Measurements from ENCODE around the gene HOXD13.

The HOXD13 gene

DNA sequence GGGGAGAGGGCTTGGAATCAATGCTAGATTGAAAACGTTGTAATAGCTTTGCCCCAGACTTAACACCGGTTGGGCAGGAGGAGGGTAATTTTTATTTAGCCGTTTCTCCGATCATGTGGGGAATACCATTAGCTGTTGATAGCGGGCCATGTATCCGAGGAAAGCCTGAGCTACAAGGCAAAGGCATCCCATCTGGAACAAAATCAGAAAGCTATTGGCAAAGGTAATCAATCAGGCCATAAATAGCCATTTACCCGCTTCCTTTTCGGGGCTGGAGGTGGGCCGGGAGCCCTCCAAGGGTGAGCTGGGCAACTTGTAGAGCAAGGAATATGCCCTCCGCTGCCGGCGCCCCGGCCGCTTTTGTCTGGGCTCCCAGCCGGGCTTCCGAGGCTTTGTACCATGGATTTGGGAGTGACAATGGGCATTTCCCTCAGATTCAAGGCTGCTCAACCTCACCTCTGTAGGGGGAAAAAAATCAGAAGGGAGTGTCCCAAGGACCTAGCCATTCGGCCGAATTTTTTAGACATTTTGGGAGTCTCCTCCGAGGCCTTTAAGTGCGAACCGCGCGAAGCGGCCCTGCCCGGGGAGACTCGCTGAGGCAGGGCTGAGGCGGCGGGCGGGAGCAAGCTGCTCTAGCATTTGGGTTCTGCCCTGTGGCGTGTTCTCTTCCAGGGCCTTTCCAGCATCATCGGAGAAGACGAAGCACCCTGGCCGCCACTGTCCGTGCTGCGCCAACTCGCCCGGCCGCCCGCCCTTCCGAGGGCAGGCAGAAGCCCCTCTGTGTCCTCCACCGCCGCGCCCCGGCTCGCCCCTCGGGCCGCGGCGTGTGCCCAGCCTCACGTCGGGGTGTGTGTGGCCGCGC is 28.9 kb downstream of the HOXD13 start:
- no peak for DNase-seq

DNA sequence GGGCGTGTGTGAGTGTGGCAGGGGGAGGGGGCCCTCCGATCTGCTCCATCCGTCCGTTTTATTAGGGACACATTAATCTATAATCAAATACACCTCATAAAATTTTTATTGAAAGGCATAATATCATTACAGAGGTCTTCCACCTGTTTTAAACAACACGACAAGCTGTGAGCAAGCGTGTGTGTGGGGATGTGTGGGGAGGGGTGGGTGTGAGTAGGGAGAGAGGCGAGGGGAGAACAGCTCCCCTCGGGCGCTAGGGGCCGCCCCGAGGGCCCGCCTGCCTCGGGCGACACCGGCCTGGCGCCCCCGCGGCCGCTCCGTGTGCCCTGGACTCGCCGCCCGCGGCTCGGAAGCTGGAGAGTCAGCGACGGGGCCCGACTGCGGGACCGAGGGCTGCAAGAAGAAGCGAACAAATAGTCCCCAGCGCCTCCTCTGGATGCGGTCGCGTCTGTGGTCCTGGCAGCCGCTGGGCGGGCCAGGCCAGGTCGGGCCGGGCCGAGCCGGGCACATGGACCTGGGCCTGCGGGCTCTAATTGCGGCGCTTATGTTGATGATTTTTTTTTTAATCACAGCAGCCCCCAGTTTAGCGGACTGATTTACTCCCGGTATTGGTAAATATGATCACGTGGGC is 29.6 kb downstream of the HOXD13 start:
- no peak for DNase-seq

DNA sequence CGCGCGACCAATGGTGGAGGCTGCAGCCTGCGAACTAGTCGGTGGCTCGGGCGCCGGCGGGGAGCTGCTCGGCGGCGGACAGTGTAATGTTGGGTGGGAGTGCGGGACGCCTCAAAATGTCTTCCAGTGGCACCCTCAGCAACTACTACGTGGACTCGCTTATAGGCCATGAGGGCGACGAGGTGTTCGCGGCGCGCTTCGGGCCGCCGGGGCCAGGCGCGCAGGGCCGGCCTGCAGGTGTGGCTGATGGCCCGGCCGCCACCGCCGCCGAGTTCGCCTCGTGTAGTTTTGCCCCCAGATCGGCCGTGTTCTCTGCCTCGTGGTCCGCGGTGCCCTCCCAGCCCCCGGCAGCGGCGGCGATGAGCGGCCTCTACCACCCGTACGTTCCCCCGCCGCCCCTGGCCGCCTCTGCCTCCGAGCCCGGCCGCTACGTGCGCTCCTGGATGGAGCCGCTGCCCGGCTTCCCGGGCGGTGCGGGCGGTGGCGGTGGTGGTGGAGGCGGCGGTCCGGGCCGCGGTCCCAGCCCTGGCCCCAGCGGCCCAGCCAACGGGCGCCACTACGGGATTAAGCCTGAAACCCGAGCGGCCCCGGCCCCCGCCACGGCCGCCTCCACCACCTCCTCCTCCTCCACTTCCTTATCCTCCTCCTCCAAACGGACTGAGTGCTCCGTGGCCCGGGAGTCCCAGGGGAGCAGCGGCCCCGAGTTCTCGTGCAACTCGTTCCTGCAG is 30.3 kb downstream of the HOXD13 start, which contains the start of gene HOXD9:
HOXD9 (plus strand) TSS at position 37 of the 728 bp plus-strand sequence; CDS start at position 87, 50 bp downstream.
- no peak for DNase-seq

DNA sequence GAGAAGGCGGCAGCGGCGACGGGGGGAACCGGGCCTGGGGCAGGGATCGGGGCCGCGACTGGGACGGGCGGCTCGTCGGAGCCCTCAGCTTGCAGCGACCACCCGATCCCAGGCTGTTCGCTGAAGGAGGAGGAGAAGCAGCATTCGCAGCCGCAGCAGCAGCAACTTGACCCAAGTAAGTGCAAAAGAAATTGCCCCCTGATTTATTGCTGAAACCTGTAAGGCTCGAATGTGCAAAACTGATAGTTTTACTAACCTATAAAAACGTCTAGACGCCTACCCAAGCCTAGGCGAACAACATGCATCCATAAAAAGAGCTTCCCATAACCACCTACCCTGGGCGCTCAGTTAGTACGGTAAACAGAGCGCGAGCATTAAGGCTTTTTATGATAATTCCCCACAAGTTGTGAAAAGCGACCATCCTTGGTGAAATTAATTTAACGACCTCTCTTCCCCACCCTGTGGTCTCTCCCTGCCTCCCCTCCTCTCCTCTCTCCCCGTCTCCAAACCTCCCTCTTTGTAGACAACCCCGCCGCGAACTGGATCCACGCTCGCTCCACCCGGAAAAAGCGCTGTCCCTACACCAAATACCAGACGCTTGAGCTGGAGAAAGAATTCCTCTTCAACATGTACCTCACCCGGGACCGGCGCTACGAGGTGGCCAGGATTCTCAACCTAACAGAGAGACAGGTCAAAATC is 31.0 kb downstream of the HOXD13 start:
- DNase-seq = no peak

DNA sequence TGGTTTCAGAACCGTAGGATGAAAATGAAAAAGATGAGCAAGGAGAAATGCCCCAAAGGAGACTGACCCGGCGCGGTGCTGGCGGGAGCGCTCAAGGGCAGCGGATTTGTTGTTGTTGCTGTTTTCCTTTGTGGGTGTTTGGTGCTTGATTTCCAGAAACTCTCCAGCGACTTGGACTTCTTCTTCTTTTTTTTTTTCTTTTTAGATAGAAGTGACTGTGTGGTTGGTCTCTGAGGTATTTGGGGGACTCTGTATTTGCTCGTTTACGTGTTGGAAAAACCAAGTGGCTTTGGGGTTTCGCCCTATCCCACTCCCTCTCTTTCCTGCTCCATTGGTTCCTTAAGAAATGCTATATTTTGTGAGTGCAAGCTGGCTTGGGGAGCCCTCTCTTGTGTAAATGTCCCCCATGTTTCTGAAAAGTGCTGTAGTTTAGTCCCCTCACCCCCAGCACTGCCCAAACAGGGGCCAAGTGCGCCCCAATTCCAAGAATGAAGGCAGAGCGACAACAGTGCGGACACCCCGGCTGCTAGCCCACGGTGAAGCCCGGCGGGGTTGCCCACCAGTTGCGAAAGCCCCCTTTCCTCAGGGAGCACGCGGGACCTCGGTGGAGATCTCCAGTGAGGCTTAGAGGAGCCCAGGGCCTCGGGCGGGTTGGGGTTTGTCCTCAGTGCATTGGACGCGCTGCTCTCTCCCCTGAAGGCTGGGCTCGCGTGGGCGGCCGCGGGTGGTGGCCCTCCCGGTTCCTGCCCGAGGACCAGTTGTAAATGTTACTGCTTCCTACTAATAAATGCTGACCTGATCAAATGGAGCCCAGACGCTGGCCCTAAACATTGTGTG is 31.8 kb downstream of the HOXD13 start:
- DNase-seq = no peak

DNA sequence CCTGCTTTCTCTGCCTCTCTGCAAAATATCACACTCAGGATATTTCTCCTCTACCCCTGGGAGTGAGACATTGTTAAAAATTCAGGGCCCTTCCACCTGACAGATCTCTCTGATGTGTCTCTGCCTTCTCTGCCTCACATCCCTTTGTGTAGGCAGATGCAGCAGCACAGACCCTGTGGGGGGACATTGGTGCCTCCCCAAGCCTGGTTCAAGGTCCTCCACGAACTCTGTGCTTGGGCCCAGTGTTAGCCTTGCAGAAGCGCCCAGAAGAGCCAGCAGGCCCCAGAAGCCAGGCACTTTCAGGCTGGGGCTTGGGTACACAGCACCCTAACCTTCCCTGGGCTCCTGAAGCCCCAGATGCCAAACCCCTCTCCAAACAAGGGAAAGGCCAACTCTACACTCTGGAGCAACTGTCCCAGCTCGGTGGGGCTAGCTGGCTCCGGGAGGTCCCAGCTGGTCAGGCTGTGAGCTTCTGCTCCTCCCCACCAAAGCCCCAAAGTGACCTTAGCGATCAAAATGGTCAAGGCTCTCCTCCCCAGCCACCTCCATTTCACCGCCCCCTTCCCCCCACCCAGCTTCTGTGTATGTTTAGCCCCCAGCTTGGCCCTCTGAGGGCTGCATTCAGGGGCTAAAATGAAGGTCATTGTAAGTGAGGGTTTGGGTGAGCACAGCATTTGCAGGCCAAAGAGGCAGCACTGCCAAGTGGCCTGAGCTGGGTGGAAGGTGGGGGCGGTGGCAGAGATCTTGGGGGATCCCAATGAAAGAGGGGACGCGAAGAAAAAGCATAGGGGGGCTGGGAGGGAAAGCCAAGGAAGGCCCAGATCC is 32.6 kb downstream of the HOXD13 start:
- no peak for DNase-seq

DNA sequence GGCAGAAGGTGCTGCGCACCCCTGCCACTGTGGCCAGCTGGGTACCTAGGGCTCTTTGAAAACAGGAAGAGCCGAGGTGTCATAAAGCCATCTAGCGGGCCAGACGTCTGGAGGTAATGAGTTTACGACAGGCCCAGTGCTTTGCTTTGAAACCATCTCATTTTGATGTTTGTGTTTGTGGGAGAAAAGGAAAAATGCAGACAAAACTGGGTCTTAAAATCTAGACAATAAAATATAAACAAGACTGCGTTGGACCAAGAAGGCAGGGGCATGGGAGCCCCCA is 33.2 kb downstream of the HOXD13 start:
- no peak for DNase-seq

DNA sequence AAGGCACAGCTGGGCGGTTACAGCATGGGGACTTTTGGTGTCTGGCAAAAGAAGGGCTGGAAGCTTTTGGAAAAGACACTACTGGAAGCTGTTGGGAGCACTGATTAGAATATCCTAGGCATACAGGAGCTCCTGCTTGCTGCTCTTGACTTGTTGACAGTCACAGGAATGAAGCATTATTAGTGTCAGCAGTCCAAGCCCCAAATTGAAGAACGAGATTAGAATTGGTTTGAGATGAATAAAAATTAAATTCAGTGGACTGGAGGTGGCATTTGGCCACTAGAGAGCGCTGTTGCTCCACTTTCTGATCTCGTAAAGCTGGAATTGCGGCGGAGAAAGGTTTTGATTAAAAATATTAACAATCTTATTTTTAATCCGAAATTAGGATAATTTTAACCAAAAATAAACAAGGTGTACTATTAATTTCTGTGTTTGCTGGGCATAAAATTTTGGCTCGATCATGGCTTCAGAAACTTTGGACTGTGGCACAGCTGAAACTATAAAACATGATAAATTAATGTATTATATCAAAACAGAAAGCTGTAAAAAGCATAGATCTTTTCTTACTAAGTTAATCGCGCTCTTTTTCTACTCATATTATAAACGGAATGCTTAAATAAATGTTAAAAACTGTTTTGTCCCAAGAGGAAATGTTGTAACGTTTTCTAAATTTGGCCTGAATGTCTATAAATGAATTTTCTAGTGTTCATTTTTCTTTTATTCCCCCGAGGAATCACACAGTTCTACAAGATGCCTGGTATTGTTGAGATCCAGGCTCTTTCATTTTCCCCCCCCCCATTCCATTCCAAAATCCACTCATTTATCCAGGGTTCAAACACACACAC is 34.6 kb downstream of the HOXD13 start:
- peak; percentile 87 for DNase-seq

DNA sequence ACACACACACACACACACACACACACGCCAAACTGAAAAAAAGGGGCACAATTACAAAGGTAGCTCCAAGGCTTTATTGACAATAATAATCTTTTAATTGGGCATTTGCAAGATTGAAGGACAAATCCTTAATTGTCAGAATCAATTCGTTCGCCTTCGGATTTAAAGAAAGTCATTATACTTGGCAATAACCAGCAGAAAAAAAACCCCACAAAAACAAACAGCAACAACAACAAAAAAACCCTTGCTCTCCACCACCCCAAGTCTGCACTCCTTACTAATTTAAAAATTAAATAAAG is 35.2 kb downstream of the HOXD13 start:
- no peak for DNase-seq

DNA sequence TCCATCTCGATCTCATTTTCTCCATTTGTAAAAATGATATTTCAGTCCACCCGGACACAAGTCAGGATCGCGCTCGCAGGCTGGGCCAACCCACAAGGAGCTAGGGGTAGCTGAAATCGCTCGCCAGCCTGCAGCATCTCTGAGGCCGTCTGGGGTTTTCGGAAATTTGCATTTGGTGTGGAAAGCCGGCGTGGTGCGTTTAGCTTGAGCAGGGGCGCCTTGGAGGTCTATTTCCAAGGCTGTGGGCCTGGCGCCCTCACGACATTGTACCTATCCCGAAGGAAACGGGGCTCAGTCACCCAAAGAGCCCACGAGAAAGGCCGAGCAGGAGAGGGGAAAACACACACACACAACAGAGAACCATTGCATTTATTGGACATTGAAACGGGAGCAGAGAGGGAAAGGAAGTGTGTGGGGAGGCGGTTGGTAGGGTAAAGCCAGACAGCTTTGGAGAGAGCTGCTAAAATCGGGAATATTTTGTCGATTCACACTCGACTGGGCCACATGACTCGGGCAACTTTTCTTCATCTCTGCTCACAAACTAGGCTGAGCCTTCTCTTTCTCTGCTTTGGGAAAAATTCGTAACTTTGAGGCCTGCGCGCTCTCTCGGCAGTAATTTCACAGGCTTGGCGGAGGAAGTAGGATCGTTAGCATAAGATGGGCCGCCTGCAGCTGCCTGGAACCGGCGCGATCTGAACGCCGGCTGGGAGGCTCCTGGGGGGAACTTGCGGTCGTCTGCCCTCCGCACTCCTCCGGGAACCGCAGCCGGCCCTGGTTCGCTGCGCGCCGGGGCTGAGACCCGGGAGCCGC is 35.9 kb downstream of the HOXD13 start:
- no peak for DNase-seq

DNA sequence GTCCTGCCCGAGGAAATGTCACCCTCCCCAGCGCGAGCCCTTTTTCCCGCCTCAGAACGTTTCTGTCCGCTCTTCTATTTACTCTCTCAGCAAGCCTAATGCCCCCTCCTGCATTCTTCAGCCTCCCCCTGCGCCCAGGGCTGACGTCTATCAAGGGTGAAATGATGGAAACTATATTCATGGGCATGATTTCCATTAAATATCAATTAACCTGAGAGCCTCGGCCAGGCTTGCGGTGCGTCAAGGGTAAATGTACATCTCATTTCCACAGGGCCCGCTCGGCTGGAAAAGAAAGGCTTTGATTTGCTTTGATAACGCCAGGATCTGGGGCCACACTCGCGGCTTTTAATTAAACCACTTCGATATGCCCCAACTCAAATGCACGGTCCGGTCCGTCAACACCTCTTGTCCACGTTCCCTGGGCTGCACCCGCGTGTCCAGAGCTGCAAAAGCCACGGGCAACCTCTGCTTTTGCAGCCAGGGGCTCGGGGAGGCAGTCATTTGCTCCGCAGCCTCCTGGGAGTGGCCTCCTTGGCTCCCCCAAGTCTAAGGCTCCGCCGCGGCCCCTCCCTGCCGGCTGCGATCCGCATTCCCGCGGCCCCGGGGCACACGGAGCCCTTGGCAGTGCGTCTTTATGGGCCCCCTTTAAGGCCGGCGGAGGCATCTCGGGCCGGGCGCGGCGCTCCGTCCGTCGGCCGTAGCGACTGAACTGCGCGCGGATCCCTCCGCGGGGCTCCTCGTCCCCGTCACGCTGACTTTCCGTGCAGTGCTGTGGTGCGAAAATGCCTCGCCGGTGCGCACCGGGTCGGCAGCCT is 36.7 kb downstream of the HOXD13 start, which contains the start of gene HOXD8:
HOXD8 (plus strand) TSS at position 724 of the 815 bp plus-strand sequence. CDS start 662 bp downstream, outside the sequence.
- no peak for DNase-seq

DNA sequence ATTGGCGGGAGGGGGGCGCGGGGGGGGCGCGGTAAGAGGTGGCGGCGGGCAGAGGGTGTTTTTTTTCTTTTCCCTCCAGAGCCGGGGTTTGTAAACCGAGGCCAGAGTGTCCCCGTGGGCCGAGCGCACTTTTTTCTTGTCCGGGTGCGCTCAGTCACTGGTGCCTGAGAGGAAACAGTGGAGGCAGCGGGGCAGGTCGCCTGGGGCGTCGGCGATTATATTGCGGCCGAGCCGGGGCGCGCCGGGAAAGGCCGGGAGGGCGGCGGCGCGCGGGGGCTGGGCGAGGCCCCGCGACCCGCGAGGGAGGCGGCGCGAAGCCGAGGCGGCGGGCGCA is 37.3 kb downstream of the HOXD13 start:
- no peak for DNase-seq

DNA sequence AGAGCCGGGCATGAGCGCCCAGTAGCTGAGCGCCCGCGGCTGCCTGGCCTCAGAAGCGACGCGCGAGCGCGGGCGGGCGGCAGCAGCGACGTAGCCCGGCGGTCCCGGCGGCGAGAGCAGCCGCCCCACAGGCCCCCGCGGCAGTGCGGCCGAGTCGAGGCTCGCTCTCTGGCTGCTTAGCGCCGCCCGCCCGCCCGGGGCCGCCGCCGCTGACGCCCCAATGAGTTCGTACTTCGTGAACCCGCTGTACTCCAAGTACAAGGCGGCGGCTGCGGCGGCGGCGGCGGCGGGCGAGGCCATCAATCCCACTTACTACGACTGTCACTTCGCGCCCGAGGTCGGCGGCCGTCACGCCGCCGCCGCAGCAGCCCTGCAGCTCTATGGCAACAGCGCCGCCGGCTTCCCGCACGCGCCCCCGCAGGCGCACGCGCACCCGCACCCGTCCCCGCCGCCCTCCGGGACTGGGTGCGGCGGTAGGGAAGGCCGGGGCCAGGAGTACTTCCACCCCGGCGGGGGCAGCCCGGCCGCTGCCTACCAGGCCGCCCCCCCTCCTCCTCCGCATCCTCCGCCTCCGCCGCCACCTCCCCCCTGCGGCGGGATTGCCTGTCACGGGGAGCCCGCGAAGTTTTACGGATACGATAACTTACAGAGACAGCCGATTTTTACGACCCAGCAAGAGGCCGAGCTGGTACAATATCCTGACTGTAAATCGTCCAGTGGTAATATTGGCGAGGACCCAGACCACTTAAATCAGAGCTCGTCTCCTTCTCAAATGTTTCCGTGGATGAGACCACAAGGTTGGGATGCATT is 37.8 kb downstream of the HOXD13 start:
- no peak for DNase-seq

DNA sequence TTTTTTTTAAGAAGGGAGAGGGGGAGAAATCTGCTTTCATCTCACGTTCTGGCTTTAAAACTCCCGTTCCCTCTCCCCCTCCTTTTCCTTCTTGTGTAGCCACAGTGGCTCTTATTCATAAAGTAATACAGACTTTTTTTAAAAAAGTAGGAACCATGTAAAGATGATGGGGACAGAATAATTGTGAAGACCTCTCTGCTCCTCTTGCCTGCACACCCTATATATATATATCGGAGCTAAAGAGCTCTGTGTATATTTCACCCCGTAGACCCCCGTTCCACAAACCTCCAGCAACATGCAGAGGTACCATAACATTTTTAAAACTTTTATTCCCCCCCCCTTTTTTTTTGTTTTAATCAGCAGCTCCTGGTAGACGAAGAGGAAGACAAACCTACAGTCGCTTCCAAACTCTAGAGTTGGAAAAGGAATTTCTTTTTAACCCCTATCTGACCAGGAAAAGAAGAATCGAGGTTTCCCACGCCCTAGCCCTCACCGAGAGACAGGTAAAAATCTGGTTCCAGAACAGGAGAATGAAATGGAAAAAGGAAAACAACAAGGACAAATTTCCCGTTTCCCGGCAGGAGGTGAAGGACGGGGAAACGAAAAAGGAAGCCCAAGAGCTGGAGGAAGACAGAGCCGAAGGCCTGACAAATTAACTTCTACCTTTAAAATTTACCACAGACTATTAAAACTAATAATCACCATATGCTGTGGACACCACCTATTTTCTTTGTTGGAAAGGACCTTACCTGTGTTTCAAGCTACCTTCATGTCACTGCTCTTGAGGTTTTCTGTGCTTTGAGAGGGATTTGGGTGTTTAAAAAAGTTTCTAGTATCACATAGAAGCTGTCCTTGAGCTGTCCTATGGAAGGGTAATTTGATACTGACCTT is 38.7 kb downstream of the HOXD13 start:
- no peak for DNase-seq

DNA sequence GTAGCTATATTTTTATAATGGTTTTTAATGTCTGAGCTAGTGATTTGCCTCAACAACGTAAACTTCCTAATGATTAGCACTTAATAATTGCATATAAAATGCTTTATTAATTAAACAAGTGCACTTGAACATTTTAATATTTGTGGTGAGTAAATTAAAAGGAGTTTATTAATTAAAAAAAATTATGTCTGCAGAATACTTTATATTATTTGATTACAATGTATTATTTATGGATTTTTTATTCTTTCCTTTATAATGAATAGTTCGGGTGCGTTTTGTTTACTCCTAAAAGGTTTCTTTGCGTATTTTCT is 39.3 kb downstream of the HOXD13 start:
- DNase-seq = no peak

DNA sequence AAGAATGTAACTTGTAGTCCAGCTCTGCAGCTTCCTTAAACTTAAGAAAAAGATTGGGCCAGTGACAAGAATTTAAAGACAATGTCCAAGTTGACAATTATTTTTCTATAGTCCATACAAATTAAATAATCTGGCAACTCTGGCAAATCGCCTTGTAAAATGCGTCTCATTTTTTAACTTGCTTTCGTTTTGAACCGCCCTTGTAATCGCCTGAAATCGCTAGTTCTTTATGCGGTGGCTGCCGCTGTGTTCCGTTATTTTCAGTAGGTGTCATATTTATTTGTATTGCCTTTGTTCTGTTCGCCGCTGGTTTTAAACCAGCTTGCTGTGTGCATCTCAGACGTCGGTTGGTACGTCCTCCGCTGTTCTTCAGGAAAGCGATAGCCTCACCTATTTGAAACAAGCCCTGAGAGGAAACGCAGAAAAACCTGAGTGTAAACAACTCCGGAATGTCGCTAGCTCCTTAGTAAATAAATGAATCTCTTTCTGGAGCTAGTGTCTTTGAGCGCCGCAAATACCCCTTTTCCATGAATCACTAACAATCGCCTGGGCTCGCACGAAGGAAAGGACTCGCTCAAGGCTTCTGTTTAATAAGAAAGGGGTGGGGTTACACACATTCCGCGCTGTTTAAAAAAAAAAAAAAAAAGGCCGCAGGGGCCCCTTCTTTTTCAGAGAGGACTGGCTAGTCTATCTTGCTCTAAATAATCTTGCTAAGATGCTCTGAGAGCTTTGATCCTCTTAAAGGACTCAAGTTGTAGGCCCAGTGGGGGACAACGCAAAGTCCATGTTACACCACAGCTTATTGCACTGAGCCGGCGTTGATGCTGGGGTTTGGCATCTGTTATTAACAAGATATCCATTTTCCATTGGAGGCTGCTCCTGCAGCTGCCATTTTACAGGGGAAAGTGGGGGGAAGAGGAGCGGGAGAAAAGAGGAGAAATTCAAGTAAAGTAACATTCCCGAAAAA is 40.0 kb downstream of the HOXD13 start:
- no peak for DNase-seq

Data from activated effector memory CD4-positive, alpha-beta T cell treated with anti-CD3 and anti-CD28 coated beads, Interleukin-2, amount 50 U/mL, for 16 hours (primary cell).